Stimulated activated CD4-positive, alpha-beta T cell treated with anti-CD3 and anti-CD28 coated beads, Interleukin-1b, Interleukin-23, amount 100 ng/mL, for 48 hours (primary cell): ENCODE data around the gene MYBBP1A.
"Not testable (repeated sequence)": the region's sequence is repeated elsewhere in the genome, so short reads cannot be mapped to it uniquely, and the experiment has no call there.

ENCODE experiments used
- DNase-seq: peaks from one replicate; pipeline ENCODE4 v3.0.0-alpha.2; 2020

MYBBP1A gene

DNA sequence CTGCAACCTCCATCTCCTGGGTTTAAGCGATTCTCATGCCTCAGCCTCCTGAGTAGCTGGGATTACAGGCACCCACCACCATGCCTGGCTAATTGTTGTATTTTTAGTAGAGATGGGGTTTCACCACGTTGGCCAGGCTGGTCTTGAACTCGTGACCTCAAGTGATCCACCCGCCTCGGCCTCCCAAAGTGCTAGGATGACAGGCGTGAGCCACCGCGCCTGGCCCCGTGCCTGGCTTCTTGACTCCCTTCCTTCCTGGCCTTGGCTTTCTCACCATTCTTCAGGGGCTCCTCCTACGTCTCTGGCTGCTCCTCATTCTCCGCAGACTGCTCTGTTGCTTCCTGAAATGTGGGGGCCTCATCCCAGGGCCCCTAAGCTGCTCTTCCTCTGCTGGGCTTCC is 34.9 kb upstream of the MYBBP1A start:
- DNase-seq, result not testable (repeated sequence)

DNA sequence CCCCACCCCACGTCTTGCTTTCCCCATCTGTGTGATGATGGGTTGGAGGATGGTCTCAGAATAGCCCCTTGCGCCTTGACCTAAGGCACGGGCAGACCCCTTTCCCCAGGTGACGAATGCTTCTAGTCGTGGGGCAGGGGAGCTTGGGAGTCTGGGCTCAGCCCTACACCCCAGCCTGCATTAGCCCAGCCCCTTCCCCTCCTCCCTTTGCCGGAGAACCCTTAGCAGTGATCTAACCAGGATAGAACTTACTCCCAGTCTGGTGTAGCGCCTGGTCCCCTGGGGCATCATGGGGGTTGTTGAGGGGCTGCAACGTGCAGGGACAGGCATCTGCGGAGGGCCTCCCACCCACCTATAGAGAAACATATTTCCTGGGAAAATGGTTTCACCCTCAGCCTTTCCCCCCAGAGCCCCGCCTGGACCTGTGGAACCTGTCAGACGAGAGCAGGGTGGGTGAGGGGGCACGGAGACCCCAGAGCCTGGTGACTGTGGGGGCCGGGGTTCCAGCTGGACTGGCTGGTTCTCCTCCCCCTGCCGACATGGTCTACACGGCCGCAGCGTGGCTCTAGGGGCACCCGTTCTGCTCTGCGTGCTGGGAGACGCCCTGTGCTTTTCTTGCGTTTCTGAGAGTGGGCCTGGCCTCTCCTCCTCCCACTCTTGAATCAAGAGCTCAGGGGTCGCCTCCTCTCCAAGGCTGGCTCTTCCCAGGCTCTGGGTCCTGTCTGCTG is 33.9 kb upstream of the MYBBP1A start:
- DNase-seq, result no peak

DNA sequence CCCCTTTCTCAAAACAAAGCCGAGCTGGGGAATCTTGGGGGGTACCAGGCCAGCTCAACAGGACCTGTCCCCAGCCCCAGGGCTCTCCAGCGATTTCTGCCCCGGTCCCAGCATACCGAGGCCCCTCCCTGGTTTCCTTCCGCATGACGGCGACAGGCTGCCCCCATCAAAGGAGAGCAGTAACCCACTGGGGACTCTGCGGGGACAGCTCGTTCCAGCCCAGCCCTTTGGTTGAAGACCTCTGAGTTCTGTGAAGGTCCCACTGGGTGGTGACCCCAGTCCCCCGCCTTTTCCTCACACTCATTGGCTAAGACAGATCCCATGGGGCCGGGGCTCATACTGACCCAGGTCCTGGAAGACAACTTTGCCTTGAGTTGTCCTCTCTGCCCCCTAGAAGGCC is 33.2 kb upstream of the MYBBP1A start:
- DNase-seq, result no peak

DNA sequence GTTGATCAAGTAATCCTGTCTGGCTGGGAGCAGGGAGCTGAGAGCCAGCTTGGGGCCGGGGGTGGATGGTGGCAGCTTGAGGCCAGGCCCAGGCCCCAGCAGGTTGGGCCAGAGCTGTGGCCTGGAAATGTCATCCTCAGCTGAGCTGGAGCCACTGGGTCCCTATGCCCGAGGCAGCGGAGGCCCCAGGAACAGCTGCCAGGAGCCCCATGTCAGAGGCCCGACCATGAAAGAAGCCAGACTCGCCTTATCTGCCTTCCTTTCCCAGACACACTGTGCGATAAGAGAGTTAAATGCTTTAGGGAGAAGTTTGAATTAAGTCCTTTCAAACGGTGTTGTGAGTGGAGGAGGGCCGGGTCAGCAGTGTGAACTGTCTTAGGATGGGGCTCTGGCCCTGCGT is 32.6 kb upstream of the MYBBP1A start:
- no peak for DNase-seq

DNA sequence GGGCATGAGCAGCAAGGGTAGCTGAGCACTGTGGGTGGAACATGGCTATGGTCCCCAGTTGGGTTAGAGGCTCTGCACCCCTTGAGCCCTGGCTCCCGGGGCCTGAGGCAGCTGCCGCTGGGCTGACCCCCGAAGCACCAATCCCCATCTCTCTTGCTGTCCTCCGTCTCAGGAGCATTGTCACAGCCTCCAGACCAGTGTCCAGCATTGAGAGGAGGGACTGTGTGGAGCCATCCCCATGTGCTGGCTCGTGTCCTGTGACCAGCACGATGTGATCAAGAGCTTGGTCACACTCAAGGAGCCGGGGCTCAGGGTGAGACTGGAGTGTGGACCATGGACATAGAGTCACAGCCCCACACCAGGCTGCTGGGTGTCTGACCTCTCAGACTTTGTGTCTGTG is 32.0 kb upstream of the MYBBP1A start:
- DNase-seq, result no peak

DNA sequence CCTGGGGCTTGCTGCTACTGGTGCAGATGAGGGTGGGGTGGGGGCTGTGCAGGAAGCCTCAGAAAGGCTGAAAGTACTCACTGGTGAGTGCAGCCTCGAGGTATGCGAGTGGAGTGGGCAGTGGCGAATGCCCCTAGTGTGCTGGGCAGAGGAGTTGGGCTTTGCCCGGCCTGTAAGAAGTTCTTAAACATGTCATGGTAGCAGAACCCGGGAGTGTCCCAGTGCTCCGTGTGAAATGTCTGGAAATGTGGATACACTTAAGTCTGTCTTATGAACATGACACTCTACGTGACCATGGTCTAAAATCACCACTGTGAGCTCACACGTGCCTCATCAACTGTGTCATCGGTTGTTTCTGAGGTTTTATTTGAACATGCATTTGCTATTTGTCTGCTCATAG is 30.9 kb upstream of the MYBBP1A start:
- no peak for DNase-seq

DNA sequence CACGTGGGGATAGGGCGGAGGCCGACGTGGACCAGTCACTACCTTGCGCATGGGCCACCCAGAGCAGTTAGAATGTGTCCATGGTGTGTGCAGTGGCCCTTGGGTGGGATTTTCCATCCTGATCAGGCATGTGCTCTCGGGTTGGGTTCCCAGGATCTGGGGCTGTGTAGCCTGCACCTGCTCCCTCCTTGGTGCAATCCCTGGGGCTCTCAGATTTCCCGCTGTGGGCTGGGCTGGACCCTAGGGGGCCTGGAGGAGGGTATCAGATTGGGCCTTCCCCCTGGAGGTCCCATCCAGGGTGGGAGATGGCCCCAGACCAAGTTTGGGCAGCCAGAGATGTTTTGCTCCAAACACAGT is 30.4 kb upstream of the MYBBP1A start:
- no peak for DNase-seq

DNA sequence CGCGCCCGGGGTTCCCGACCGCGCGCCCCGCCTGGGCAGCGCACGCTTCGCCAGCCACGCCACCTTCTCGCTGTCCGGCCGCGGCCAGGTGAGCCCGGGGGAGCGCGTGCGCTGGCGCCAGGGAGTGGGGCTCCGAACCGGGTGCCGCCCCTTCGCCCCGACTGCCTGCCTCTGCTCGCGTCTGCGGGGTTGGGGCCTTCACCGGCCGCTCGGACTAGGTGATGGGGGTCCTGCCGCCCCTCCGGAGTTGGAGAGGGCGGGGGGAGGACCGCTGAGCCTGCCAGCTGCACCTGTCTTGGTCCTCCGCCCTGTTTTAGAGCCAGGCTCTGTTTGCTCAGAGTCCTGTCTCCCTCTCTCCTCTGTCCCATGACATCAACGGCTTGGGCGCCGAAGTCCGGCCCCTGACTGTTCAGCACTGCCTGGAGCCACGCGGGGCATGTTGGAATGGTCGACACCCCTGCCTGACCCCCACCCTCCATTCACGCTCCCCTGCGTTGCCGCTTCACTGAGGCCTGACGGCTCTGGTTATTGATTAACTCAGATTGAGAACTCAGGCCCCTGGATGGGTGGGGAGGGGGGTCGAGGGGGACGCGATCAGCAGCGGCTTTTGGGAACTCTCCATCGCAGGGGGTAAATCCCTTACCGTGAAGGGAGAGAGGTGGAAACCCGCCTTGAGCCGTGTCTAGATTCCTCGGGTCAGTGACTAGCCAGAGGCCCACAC is 29.9 kb upstream of the MYBBP1A start:
- DNase-seq, result no peak

DNA sequence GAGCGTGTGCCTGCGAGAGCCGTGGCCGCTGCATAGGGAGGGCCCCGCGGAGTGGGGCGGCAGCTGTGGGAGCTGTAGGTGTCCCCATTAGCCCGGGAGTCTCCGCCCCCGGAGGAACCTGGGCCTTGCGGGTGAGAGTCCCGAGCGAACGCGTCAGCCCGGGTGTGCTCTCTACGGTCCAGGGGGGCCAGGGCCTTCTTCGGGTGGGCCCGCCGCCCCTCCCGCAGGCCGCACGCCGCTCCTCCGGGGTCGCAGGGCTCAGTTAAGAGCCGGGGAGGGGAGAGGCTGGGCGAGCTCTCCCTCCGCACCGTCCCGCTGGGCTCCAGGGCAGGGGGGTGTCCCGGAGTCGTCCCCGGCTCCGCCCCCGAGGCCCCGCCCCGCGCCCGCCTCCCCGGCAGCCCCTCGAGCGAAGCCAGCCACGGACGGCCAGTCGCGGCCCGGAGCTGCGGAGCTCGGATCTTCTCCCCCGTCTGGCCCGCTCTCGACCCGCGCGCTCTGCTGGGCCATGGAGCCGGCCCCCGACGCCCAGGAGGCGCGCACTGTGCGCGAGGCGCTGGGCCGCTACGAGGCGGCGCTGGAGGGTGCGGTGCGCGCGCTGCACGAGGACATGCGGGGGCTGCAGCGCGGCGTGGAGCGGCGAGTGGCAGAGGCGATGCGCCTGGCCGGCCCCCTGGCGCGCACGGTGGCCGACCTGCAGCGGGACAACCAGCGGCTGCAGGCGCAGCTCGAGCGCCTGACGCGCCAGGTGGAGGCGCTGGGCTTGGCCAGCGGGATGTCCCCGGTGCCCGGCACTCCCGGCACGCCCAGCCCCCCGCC is 29.1 kb upstream of the MYBBP1A start, which contains the start of gene SMTNL2:
Gene SMTNL2 (plus strand): TSS at position 429 of the 816 bp plus-strand sequence. CDS start 77 bp downstream, at position 506.
- DNase-seq, result no peak

DNA sequence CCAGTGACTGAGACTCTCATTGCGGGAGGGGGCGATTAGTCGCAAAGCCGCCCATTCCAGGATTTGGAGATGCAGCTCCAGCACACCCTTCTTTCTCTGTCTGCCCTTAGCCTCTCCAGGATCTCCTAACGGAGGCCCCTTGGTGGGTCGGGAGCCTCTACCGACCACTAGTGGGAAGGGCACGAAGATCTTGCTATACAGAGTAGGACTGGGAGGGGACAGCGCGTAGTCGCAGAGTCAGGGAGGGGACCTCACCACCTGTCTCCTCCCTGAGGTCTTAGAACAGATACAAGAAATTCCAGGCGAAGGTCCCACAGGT is 28.6 kb upstream of the MYBBP1A start:
- DNase-seq, result no peak

DNA sequence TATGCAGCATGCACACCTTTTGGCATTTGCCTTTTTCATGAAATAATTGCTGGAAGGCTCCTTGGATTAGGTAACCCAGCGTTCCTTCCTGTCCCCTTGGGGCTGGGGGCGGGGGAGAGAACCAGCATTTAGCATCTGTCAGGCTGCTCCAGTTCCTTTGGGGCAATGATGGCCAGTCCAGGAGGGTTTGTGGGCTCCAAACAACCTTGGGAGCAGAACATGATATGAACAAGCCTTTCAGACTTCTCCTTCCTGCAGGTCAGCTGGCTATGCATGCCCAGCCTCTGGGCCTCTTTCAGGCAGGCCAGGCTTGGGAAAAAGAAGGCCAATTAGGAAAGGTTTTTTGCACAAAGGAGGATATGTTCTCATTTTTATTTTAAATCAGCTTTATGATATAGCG is 28.0 kb upstream of the MYBBP1A start:
- DNase-seq, result no peak

DNA sequence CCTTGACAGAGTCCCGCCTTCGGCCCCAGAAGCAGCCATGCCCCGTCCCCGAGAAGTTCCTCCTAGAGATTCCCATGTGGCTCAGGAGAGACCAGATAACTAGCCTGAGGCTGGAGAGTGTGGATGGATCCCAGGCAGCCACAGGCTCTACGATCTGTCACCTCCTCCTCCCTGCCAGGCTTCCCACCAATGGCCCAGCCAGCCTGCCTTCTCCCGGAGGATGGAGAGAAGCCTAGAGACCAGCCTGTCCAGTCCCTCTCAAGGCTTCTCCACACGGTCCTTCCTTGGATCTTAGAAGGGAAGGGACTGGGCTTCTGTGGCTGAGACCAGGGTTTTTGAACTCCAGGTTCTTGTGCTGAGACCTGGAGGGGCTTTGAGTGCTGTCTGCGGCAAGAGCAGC is 27.5 kb upstream of the MYBBP1A start:
- no peak for DNase-seq

DNA sequence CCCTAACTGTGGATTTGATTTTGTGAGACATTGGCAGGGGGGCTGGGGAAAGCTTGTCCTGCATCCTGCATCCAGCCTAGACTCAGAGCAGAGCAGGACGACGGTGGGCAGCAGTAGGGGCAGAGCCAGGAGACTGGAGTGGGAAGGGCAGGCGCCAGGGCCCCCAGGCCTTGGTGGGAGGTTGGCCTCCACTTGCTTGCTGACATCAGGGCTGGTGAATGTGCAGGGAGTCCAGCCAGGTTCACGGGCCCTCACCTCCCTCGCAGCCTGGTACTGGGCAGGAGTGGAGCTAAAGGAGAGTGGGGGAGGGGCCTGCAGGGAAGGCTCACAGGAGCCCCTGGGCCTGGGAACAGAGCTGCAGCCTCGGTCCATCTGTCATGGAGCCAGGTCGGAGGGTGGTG is 26.9 kb upstream of the MYBBP1A start:
- no peak for DNase-seq

DNA sequence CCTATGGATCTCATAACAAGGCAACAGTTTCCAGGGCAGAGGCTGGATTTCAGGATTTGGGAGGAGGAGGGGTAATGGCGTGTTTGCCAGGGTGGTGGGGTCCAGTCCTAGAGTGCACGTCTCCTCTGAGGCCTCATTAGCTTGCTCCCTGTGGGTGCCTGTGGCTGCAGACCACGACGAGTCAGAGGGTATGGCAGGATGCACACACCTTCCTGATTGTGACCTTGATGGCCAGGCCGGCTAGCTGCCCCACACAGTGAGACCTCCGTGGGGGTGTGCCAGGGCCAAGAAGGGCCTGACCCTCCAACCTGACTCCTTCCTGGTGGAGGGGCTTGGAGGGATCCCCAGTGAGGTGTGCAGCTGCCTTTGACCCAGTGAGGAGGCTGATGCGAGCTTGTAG is 25.1 kb upstream of the MYBBP1A start:
- no peak for DNase-seq

DNA sequence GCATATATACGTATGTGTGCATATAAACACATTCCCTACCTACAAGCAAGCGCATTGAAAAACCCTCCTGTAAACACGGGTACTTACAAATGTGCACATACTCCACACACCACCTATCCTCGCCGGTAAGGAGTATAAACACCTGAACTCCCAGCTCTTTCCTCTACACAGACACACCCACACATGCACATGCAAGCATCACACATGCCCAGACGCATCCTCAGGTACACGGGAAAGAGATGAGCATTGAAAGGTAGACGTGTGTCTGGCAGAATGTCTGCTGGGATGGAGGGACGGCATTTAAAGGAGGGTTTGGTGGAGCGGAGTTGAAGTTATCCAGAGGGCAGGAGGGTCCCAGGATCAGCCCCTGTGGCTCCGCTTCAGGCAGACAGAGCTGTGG is 24.5 kb upstream of the MYBBP1A start:
- DNase-seq, result no peak

DNA sequence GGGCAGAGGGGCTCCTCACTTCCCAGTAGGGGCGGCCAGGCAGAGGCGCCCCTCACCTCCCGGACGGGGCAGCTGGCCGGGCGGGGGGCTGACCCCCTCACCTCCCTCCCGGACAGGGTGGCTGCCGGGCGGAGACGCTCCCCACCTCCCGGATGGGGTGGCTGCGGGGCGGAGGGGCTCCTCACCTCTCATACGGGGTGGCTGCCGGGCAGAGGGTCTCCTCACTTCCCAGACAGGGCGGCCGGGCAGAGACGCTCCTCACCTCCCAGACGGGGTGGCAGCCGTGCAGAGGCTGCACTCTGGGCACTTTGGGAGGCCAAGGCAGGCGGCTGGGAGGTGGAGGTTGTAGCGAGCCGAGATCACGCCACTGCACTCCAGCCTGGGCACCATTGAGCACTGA is 23.2 kb upstream of the MYBBP1A start:
- DNase-seq, result not testable (repeated sequence)

DNA sequence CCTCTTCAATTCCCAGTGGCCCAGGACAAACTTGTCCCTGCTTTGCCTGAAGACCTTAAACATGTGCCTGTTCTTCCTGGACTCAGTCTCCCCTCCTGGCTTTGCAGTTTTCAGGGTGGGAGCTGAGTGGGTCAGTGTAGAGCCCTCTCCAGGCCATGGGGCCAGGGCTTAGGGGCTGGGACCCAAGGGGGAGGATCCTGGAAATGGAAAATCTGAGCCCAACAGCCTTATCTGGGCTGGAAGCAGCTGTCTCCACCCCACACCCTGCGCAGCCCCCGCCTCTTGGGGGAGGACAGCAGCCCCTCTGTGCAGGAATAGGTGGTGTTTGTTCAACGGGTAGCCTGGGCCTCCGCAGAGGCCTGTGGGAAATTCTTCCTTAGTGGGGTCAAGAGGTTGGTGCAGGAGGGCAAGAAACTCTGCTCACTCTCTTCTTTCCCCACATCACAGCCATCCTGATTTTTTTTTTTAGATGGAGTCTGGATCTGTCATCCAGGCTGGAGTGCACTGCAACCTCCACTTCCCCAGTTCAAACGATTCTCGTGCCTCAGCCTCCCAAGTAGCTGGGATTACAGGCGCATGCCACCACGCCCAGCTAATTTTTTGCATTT is 22.3 kb upstream of the MYBBP1A start:
- DNase-seq, result no peak

DNA sequence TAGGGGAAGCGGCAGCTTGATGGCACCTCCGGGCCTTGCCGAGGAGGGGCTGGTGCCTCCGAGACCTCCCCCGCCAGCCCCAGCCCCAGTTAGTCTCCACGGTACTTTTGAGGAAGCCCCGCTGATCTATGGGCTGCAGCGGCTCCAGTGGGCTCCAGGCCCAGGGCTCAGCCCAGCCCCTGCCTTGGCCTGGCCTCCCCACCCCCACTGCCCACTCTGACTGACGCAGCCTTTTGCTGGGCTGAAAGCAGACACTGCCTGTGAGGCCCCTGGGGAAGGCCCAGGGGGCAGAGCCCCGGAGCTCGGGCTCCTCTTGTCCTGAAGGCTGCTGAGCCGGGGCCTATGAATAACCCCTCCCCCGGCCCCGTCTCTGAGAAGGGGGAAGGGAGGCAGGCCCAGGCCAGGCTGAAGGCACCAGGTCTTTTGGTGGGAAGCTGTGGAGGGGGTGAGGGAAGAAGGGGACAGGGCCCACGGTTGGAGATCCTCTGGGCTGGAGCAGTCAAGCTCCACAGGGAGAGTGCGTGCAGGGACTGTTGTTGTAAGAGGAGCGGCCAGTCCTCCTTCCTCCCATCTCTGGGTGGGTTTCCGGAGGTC is 21.6 kb upstream of the MYBBP1A start:
- DNase-seq, result no peak

DNA sequence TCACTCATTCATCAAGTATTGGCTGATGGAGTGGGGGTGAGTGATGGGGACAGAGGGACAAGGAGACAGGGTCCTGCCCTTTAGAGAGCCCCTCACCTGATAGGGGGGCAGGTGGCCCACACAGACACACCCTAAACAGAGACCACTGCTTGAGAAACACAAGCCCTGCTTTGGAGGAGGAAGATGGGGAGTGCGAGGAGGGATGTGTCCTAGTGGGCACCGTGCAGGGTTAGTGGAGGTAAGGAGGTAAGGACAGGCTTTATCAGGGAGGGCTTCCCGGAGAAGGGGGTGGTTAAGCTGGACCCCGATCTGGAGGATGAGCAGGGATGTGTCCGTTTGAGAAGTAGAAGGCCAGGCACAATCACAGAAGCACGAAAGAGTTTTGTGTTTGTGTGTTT is 21.0 kb upstream of the MYBBP1A start:
- no peak for DNase-seq

DNA sequence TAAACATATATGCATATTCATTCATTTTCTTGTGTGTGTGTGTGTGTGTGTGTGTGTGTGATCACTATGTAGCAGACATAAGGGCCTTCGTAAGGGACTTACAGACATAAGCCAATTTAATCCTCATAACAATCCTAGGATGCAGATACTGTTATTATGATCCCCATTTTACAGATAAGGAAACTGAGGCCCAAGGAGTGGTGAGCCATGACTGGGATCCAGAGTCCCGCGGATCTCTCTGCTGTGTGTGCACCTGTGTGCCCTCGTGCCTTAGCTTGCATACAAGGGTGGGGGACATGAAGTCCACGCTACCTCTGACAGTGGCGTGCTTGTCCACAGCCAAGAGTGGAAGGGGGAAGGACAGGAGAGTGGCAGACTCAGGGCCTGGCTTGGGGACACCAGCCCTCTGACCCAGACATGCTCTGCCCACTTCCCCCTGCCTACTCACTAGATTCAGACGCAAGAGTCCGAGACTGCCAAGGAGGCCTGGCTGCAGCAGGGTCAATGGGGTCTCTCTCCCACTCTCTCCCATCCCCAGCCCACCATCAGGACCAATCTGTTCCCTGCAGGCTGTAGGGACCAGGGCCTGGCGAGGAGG is 19.4 kb upstream of the MYBBP1A start:
- DNase-seq, result no peak

DNA sequence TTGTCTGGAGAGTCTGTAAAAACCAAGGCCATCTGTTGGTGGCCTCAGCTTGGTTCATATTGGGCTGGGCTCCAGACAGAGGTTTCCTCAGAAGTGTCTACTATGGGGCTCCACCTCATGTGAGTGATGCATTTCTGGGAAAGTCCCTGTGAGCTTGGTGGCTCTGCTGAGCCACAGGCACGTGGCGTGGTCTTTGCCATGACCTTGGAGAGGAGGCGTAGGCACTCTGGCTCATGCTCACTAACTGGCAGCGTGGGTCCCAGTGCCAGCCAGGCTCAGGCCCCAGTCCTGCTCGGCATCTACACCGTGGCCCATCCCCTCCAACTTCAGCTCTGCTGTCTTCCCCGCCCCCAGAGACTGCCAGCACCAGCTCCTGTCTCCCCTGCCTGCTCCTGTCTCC is 18.5 kb upstream of the MYBBP1A start:
- DNase-seq, result peak; percentile 85

DNA sequence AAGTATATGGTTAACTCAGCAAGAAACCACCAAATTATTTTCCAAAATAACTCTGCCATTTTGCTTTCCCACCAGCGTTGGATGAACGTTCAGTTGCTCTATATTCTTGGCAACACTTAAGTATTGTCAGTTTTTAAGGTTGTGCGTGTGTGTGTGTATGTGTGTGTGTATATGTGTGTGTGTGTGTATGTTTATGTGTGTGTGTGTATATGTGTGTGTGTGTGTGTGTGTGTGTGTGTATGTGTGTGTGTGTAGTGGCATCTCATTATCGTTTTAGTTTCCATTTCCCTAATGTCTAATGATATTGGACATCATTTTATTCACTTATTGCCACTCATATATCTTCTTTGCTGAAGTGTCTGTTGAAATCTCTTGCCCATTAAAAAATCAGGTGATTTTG is 17.9 kb upstream of the MYBBP1A start:
- no peak for DNase-seq

DNA sequence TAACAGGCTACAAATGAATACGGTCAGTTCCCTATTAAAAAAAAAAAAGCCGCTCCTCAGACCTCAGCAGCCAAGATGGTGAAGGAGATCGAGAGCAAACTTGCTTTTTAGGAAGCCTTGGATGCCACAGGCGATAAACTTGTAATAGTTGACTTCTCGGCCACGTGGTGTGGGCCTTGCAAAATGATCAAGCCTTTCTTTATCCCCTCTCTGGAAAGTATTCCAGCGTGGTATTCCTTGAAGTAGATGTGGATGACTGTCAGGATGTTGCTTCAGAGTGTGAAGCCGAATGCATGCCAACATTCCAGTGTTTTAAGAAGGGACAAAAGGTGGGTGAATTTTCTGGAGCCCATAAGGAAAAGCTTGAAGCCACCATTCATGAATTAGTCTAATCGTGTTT is 16.9 kb upstream of the MYBBP1A start:
- DNase-seq, result no peak
